DND-41 (cell line): ENCODE results near the gene PGM5.

ENCODE experiments used
- ATAC-seq: fragments of 200-7000 bp; cut with Tn5 transposase; 3 replicates; pipeline ENCODE4 v1.9.1; 2021; ENCODE audit warnings: low read depth; ENCODE audit not compliant: insufficient read depth
- DNase-seq: peaks from one replicate; pipeline ENCODE4 v3.0.0-alpha.2; 2020
- H2AFZ ChIP-seq: 2 replicates; pipeline ENCODE4 v1.6.0; 2012; ENCODE audit warnings: low read depth, low read length
- H3K27ac ChIP-seq: 2 replicates; pipeline ENCODE4 v1.5.1; 2012; ENCODE audit warnings: low read length, inconsistent platforms
- H3K27me3 ChIP-seq: fragments of 200-600 bp; sonication (generic); 2 replicates; pipeline ENCODE4 v1.6.0; 2012; ENCODE audit warnings: low read length, mild to moderate bottlenecking, inconsistent platforms; ENCODE audit not compliant: insufficient read depth, poor library complexity
- H3K36me3 ChIP-seq: 2 replicates; pipeline ENCODE4 v1.5.1; 2012; ENCODE audit warnings: low read length, inconsistent platforms; ENCODE audit not compliant: insufficient read depth
- H3K4me1 ChIP-seq: 2 replicates; pipeline ENCODE4 v1.5.1; 2012; ENCODE audit warnings: mild to moderate bottlenecking, low read length; ENCODE audit not compliant: insufficient read depth
- H3K4me2 ChIP-seq: 2 replicates; pipeline ENCODE4 v1.6.0; 2012; ENCODE audit warnings: mild to moderate bottlenecking, moderate library complexity, low read length, inconsistent platforms; ENCODE audit not compliant: insufficient read depth
- H3K4me3 ChIP-seq, 2 experiments: fragments of 200-600 bp in 1 of 2; shearing (Covaris generic) in 1 of 2; 2 replicates each; pipeline ENCODE4 v1.5.1; 2012 to 2016; ENCODE audit warnings: inconsistent platforms in 2 of 2, low read length in 2 of 2, mild to moderate bottlenecking in 2 of 2, low read depth in 1 of 2, moderate library complexity in 1 of 2
- H3K79me2 ChIP-seq: 2 replicates; pipeline ENCODE4 v1.6.0; 2012; ENCODE audit warnings: low read length, inconsistent platforms; ENCODE audit not compliant: insufficient read depth
- H3K9ac ChIP-seq: 2 replicates; pipeline ENCODE4 v1.6.0; 2012; ENCODE audit warnings: low read depth, mild to moderate bottlenecking, inconsistent platforms, low read length, moderate library complexity
- H3K9me3 ChIP-seq: 2 replicates; pipeline ENCODE4 v1.5.1; 2012; ENCODE audit warnings: low read length, moderate library complexity, mild to moderate bottlenecking, inconsistent platforms; ENCODE audit not compliant: insufficient read depth, severe bottlenecking
- H4K20me1 ChIP-seq: 2 replicates; pipeline ENCODE4 v1.6.0; 2012; ENCODE audit warnings: low read length; ENCODE audit not compliant: insufficient read depth
- CTCF ChIP-seq: IDR thresholded peaks from 2 replicates; pipeline ENCODE4 v1.5.1; 2012; ENCODE audit warnings: borderline replicate concordance, low read length, moderate library complexity, mild to moderate bottlenecking; ENCODE audit not compliant: poor library complexity, severe bottlenecking; ENCODE audit errors: extremely low read depth
- EZH2 ChIP-seq: IDR thresholded peaks from 3 replicates; pipeline ENCODE4 v1.6.1; 2012; ENCODE audit warnings: borderline replicate concordance, low read depth, mild to moderate bottlenecking, moderate library complexity, low read length, inconsistent platforms; ENCODE audit not compliant: severe bottlenecking

Gene PGM5

GRCh38 chr9:68502279-68502678 lies 145.9 kb downstream of the PGM5 start:
- Histone ChIP-seq H2AFZ (no peak overlapping the region), H3K9me3 (no peaks in the 10 kb centered on the region), H3K27me3 (no peaks in the 10 kb centered on the region), H3K4me1 (0 out of 2 replicates have a peak, but pooled peaks cover 3% of the 10 kb centered on the region), H3K27ac (no peak overlapping the region), H3K4me3 (no peak overlapping the region), H3K79me2 (no peaks in the 10 kb centered on the region), H3K9ac (no peak overlapping the region), H3K36me3 (no peaks in the 10 kb centered on the region), H4K20me1 (no peaks in the 10 kb centered on the region), H3K4me2 (no peak overlapping the region)
- DNase-seq (no peak), ATAC-seq (no peak)
- no peak for TF ChIP-seq EZH2
- no peak for TF ChIP-seq CTCF

GRCh38 chr9:68505681-68506409 lies 149.4 kb downstream of the PGM5 start:
- no peak overlapping the region for H2AFZ ChIP-seq
- no peaks in the 10 kb centered on the region for H3K36me3 ChIP-seq
- no peaks in the 10 kb centered on the region for H3K9me3 ChIP-seq
- H3K4me3 ChIP-seq, result no peak overlapping the region
- H4K20me1 ChIP-seq, result no peaks in the 10 kb centered on the region
- no peak for ATAC-seq
- DNase-seq, result no peak
- no peak overlapping the region for H3K9ac ChIP-seq
- H3K4me1 ChIP-seq, result no peaks in the 10 kb centered on the region
- H3K27me3 ChIP-seq, result no peaks in the 10 kb centered on the region
- no peak overlapping the region for H3K4me2 ChIP-seq
- no peak overlapping the region for H3K27ac ChIP-seq
- no peak for TF ChIP-seq EZH2
- no peak for TF ChIP-seq CTCF
- no peaks in the 10 kb centered on the region for H3K79me2 ChIP-seq

GRCh38 chr9:68506551-68506950 lies 150.1 kb downstream of the PGM5 start:
- H2AFZ ChIP-seq, result no peak overlapping the region

More at GRCh38 chr9:68506551-68506950, 150.1 kb downstream of the PGM5 start:
- Histone ChIP-seq H3K9me3 (no peaks in the 10 kb centered on the region), H4K20me1 (no peaks in the 10 kb centered on the region), H3K36me3 (no peaks in the 10 kb centered on the region), H3K79me2 (no peaks in the 10 kb centered on the region), H3K9ac (no peak overlapping the region), H3K4me3 (no peak overlapping the region), H3K4me1 (no peaks in the 10 kb centered on the region), H3K27me3 (no peaks in the 10 kb centered on the region), H3K27ac (no peak overlapping the region), H3K4me2 (no peak overlapping the region)
- TF ChIP-seq CTCF (no peak), EZH2 (no peak)
- no peak for DNase-seq
- ATAC-seq, result no peak
